CD4-positive, alpha-beta memory T cell (primary cell): ENCODE results near the gene SPATA16. TPM values are rescaled to one million over a fixed set of nuclear protein-coding genes. Genes with fewer than 3 reads are reported as not detected.

Experiments
- CTCF ChIA-PET: fragments of 350-600 bp; sonication (Branson Sonifier 250); formaldehyde crosslinking; loops from one replicate; lab custom pipeline; 2021; ENCODE audit warnings: inconsistent platforms; ENCODE audit not compliant: partially characterized antibody; lab: Charles Lee
- POLR2A ChIA-PET: fragments of 350-600 bp; sonication (Branson Sonifier 250); formaldehyde crosslinking; loops from one replicate; lab custom pipeline; 2021; ENCODE audit not compliant: partially characterized antibody; lab: Charles Lee
- DNase-seq, 5 donors: peaks; one replicate each; pipeline versions ENCODE4 v3.0.0 to v3.0.0-alpha.2; 2020 to 2022; ENCODE audit warnings: mixed read lengths in 1 of 5
- H3K27ac ChIP-seq: one replicate; pipeline ENCODE4 v1.7.0; 2013; ENCODE audit warnings: low read depth, low read length
- H3K27me3 ChIP-seq: 2 replicates; pipeline ENCODE4 v1.7.0; 2013; ENCODE audit warnings: mild to moderate bottlenecking, low read length, moderate library complexity; ENCODE audit not compliant: insufficient read depth
- H3K36me3 ChIP-seq: 2 replicates; pipeline ENCODE4 v1.7.0; 2013; ENCODE audit warnings: mild to moderate bottlenecking, low read length, moderate library complexity; ENCODE audit not compliant: insufficient read depth
- H3K4me1 ChIP-seq: 2 replicates; pipeline ENCODE4 v1.7.0; 2013; ENCODE audit warnings: mild to moderate bottlenecking, low read length, moderate library complexity; ENCODE audit not compliant: insufficient read depth
- H3K4me3 ChIP-seq, 2 donors: one replicate each; pipeline ENCODE4 v1.7.0; 2013; ENCODE audit warnings: low read length in 2 of 2, mild to moderate bottlenecking in 1 of 2
- H3K9me3 ChIP-seq, 2 donors: one replicate each; pipeline ENCODE4 v1.7.0; 2013; ENCODE audit warnings: low read length in 2 of 2, control low read depth in 1 of 2; ENCODE audit not compliant: control insufficient read depth in 1 of 2
- H3K27ac Mint-ChIP-seq, 7 donors: one replicate each; pipeline ENCODE4 v1.8.0; 2020 to 2021; ENCODE audit warnings: mixed read lengths in 7 of 7, mild to moderate bottlenecking in 6 of 7, inconsistent platforms in 3 of 7, moderate library complexity in 3 of 7
- H3K27me3 Mint-ChIP-seq, 2 donors: one replicate each; pipeline ENCODE4 v1.8.0; 2020 to 2021; ENCODE audit warnings: mixed read lengths in 2 of 2
- H3K36me3 Mint-ChIP-seq, 2 donors: one replicate each; pipeline ENCODE4 v1.8.0; 2020 to 2021; ENCODE audit warnings: mixed read lengths in 2 of 2, inconsistent platforms in 1 of 2, mild to moderate bottlenecking in 1 of 2
- H3K4me1 Mint-ChIP-seq, 4 donors: one replicate each; pipeline ENCODE4 v1.8.0; 2020 to 2021; ENCODE audit warnings: mixed read lengths in 4 of 4, mild to moderate bottlenecking in 1 of 4
- H3K4me3 Mint-ChIP-seq, 8 donors: one replicate each; pipeline ENCODE4 v1.8.0; 2020 to 2021; ENCODE audit warnings: mixed read lengths in 8 of 8, mild to moderate bottlenecking in 7 of 8, moderate library complexity in 6 of 8, inconsistent platforms in 3 of 8
- H3K9me3 Mint-ChIP-seq, 8 donors: one replicate each; pipeline ENCODE4 v1.8.0; 2020 to 2021; ENCODE audit warnings: mixed read lengths in 8 of 8, mild to moderate bottlenecking in 5 of 8, inconsistent platforms in 3 of 8, moderate library complexity in 1 of 8
- intact Hi-C: fragments of 100-400 bp; cut with micrococcal nuclease; formaldehyde crosslinking; loops from one replicate; pipeline ENCODE4 v1.15.1; 2023
- polyA plus RNA-seq, 2 donors: library from polyadenylated mRNA; unstranded; fragments of 300-500 nt; fragmentation: Illumina TruSeq; gene quantifications; one replicate each; pipeline ENCODE4 v1.2.3, GENCODE V29; 2021
- total RNA-seq, 2 experiments: library from RNA; stranded (reverse); gene quantifications; one replicate each; pipeline ENCODE4 v1.2.3, GENCODE V29; 2021

SPATA16 gene
- total and polyA plus RNA-seq, 4 experiments from 2014 or later, result not detected

DNA sequence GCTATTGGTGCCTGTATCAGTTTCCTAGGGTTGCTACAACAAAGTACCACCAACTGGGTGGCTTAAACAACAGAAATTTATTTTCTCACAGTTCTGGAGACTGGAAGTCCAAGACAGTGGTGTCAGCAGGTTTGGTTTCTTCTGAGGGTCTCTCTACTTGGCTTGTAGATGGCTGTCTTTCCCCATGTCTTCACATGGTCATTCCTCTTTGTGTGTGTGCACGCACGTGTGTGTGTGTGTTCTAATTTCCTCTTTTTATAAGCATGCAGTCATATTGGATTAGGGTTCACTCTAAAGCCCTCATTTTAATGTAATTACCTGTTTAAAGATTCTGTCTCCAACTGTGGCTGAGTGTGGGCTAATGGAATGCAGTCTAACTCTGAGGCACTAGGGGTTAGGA is 182.5 kb downstream of the SPATA16 start:
- Mint-ChIP-seq H3K36me3 (no peaks in the 10 kb centered on the region), H3K4me1 (no peaks in the 10 kb centered on the region), H3K27ac (no peak overlapping the region), H3K27me3 (peaks cover 0 to 3% of the 10 kb centered on the region in 2 donors), H3K9me3 (peaks cover 0 to 5% (median 0%) of the 10 kb centered on the region in 8 donors), H3K4me3 (no peak overlapping the region)
- POLR2A ChIA-PET, result no interaction called here
- no peak overlapping the region for H3K4me3 ChIP-seq
- H3K36me3 ChIP-seq, result no peaks in the 10 kb centered on the region
- H3K27me3 ChIP-seq, result no peaks in the 10 kb centered on the region
- no peak for DNase-seq
- no peaks in the 10 kb centered on the region for H3K4me1 ChIP-seq
- intact Hi-C loops, result no loop called here
- H3K27ac ChIP-seq, result no peak overlapping the region
- CTCF ChIA-PET, result no interaction called here
- no peaks in the 10 kb centered on the region for H3K9me3 ChIP-seq

GRCh38 chr3:172953571-172953970 is 187.5 kb downstream of the SPATA16 start:
- no peaks in the 10 kb centered on the region for H3K4me1 Mint-ChIP-seq
- Histone ChIP-seq H3K27me3 (no peaks in the 10 kb centered on the region), H3K4me3 (no peak overlapping the region), H3K9me3 (no peaks in the 10 kb centered on the region), H3K36me3 (no peaks in the 10 kb centered on the region), H3K27ac (no peak overlapping the region), H3K4me1 (no peaks in the 10 kb centered on the region)
- POLR2A ChIA-PET, result no interaction called here
- no peaks in the 10 kb centered on the region for H3K36me3 Mint-ChIP-seq
- no peak overlapping the region for H3K27ac Mint-ChIP-seq
- no peak for DNase-seq
- peaks cover 0 to 5% (median 0%) of the 10 kb centered on the region in 8 donors for H3K9me3 Mint-ChIP-seq
- CTCF ChIA-PET, result no interaction called here
- intact Hi-C loops, result no loop called here
- peaks cover 0 to 2% of the 10 kb centered on the region in 2 donors for H3K27me3 Mint-ChIP-seq
- H3K4me3 Mint-ChIP-seq, result no peak overlapping the region

GRCh38 chr3:172951511-172951910 is 189.5 kb downstream of the SPATA16 start:
- ChIA-PET POLR2A (no interaction called here), CTCF (interaction anchor here (1.5 kb wide), 1 partner anchor 12 kb away, joined by 4 read pairs; no protein-coding TSS in a partner anchor)
- Mint-ChIP-seq H3K4me3 (no peak overlapping the region), H3K9me3 (peaks cover 0 to 5% (median 0%) of the 10 kb centered on the region in 8 donors), H3K27me3 (peaks cover 0 to 2% of the 10 kb centered on the region in 2 donors), H3K36me3 (no peaks in the 10 kb centered on the region), H3K4me1 (no peaks in the 10 kb centered on the region), H3K27ac (no peak overlapping the region)
- no peak for DNase-seq
- Histone ChIP-seq H3K4me1 (no peaks in the 10 kb centered on the region), H3K9me3 (no peaks in the 10 kb centered on the region), H3K36me3 (no peaks in the 10 kb centered on the region), H3K27ac (no peak overlapping the region), H3K27me3 (no peaks in the 10 kb centered on the region), H3K4me3 (no peak overlapping the region)
- intact Hi-C loops, result no loop called here

GRCh38 chr3:172946061-172946460 is 195.0 kb downstream of the SPATA16 start:
- Mint-ChIP-seq H3K4me3 (no peak overlapping the region), H3K36me3 (no peaks in the 10 kb centered on the region), H3K27ac (no peak overlapping the region), H3K4me1 (no peaks in the 10 kb centered on the region), H3K27me3 (no peaks in the 10 kb centered on the region), H3K9me3 (peaks cover 0 to 9% (median 0%) of the 10 kb centered on the region in 8 donors)
- POLR2A ChIA-PET, result no interaction called here
- intact Hi-C loops, result no loop called here
- H3K4me1 ChIP-seq, result no peaks in the 10 kb centered on the region
- no peak overlapping the region for H3K27ac ChIP-seq
- no peak for DNase-seq
- CTCF ChIA-PET, result interaction anchor here (1.2 kb wide), 1 partner anchor 14 kb away, joined by 3 read pairs; no protein-coding TSS in a partner anchor
- no peaks in the 10 kb centered on the region for H3K9me3 ChIP-seq
- H3K36me3 ChIP-seq, result no peaks in the 10 kb centered on the region
- H3K4me3 ChIP-seq, result no peak overlapping the region
- H3K27me3 ChIP-seq, result no peaks in the 10 kb centered on the region

GRCh38 chr3:172939651-172940293 is 201.3 kb downstream of the SPATA16 start:
- intact Hi-C loops, result no loop called here
- Histone ChIP-seq H3K27ac (no peak overlapping the region), H3K9me3 (no peaks in the 10 kb centered on the region), H3K27me3 (no peaks in the 10 kb centered on the region), H3K36me3 (no peaks in the 10 kb centered on the region), H3K4me3 (no peak overlapping the region), H3K4me1 (no peaks in the 10 kb centered on the region)
- H3K4me1 Mint-ChIP-seq, result no peaks in the 10 kb centered on the region
- ChIA-PET CTCF (interaction anchor here (0.5 kb wide), 1 partner anchor 1055 kb away, joined by 4 read pairs; no protein-coding TSS in a partner anchor), POLR2A (no interaction called here)
- no peaks in the 10 kb centered on the region for H3K27me3 Mint-ChIP-seq
- H3K9me3 Mint-ChIP-seq, result peaks cover 0 to 4% (median 0%) of the 10 kb centered on the region in 8 donors
- no peak overlapping the region for H3K27ac Mint-ChIP-seq
- H3K4me3 Mint-ChIP-seq, result no peak overlapping the region
- no peaks in the 10 kb centered on the region for H3K36me3 Mint-ChIP-seq
- DNase-seq, result no peak

- H3K27ac ChIP-seq, result no peak overlapping the region
- ChIA-PET POLR2A (no interaction called here), CTCF (no interaction called here)
- H3K9me3 ChIP-seq, result no peaks in the 10 kb centered on the region
- H3K4me3 ChIP-seq, result no peak overlapping the region
- H3K27ac Mint-ChIP-seq, result no peak overlapping the region
- H3K36me3 ChIP-seq, result no peaks in the 10 kb centered on the region
- no peaks in the 10 kb centered on the region for H3K36me3 Mint-ChIP-seq
- H3K27me3 Mint-ChIP-seq, result no peaks in the 10 kb centered on the region
- H3K27me3 ChIP-seq, result no peaks in the 10 kb centered on the region
- intact Hi-C loops, result no loop called here
- no peaks in the 10 kb centered on the region for H3K4me1 ChIP-seq
- no peak for DNase-seq
- no peaks in the 10 kb centered on the region for H3K4me1 Mint-ChIP-seq
- peaks cover 0 to 2% (median 0%) of the 10 kb centered on the region in 8 donors for H3K9me3 Mint-ChIP-seq
- H3K4me3 Mint-ChIP-seq, result no peak overlapping the region
Observed at GRCh38 chr3:172938788-172939187, 202.2 kb downstream of the SPATA16 start.

GRCh38 chr3:172931746-172932285 is 209.2 kb downstream of the SPATA16 start:
- POLR2A ChIA-PET, result no interaction called here
- H3K36me3 Mint-ChIP-seq, result no peaks in the 10 kb centered on the region

More at GRCh38 chr3:172931746-172932285, 209.2 kb downstream of the SPATA16 start:
- CTCF ChIA-PET, result no interaction called here
- Mint-ChIP-seq H3K4me3 (no peak overlapping the region), H3K9me3 (peaks cover 0 to 2% (median 0%) of the 10 kb centered on the region in 8 donors), H3K27ac (no peak overlapping the region), H3K27me3 (no peaks in the 10 kb centered on the region), H3K4me1 (no peaks in the 10 kb centered on the region)
- Histone ChIP-seq H3K36me3 (no peaks in the 10 kb centered on the region), H3K27ac (no peak overlapping the region), H3K27me3 (no peaks in the 10 kb centered on the region), H3K9me3 (no peaks in the 10 kb centered on the region), H3K4me1 (no peaks in the 10 kb centered on the region), H3K4me3 (no peak overlapping the region)
- intact Hi-C loops, result no loop called here
- DNase-seq, result no peak
